K562 (cell line): Measurements from ENCODE around the gene R3HDM1. TPM values are rescaled to one million over a fixed set of nuclear protein-coding genes. Genes with fewer than 3 reads are reported as not detected.

Experiments used
- ATAC-seq: fragments of 200-7000 bp; cut with Tn5 transposase; 3 replicates; pipeline ENCODE4 v1.9.1; 2020; ENCODE audit warnings: moderate library complexity
- BruUV-seq: library from RNA; stranded (reverse); fragments of 400-500 nt; replicated peaks from 2 replicates; lab custom pipeline; 2021; lab: Mats Ljungman, UMichigan
- CTCF ChIA-PET: fragments of 300-600 bp; formaldehyde crosslinking; extraction: SDS; loops from one replicate; lab custom pipeline; 2021; ENCODE audit warnings: low intra/inter-chr PET ratio; lab: Yijun Ruan, JAX
- POLR2A ChIA-PET: fragments of 300-600, 350-650 bp; sonication (Branson Sonifier 250); formaldehyde crosslinking; extraction: SDS; loops from one replicate; lab custom pipeline; 2021; ENCODE audit warnings: antibody characterized with exemption, inconsistent platforms; lab: Yijun Ruan, JAX
- DNase-seq, 4 experiments: peaks; one replicate each; pipeline versions ENCODE4 v3.0.0 to v3.0.0-alpha.2; 2011 to 2018; ENCODE audit warnings: low spot score in 3 of 4, mixed read lengths in 3 of 4; ENCODE audit errors: extremely low read depth in 1 of 4
- FAIRE-seq: peaks from 2 replicates; lab custom pipeline; 2011; peaks lifted over from hg19 to GRCh38; lab: Jason Lieb, UNC
- H2AFZ ChIP-seq: 2 replicates; pipeline ENCODE4 v1.6.0; 2011; ENCODE audit warnings: low read depth, low read length, control low read depth, inconsistent platforms
- H3K27ac ChIP-seq: fragments of 200-600 bp; 3 replicates; pipeline ENCODE4 v1.8.0; 2011; ENCODE audit warnings: low read depth, mild to moderate bottlenecking, control low read depth, inconsistent platforms, low read length, moderate library complexity, mixed read lengths; ENCODE audit errors: extremely low read depth
- H3K27me3 ChIP-seq, 2 experiments: fragments of 300-600 bp in 1 of 2; 2 replicates in 1 of 2; 3 replicates in 1 of 2; pipeline versions ENCODE4 v1.6.0 to v1.8.0; 2011; ENCODE audit warnings: inconsistent platforms in 2 of 2, low read length in 2 of 2, mild to moderate bottlenecking in 1 of 2, mixed read lengths in 1 of 2, moderate library complexity in 1 of 2; ENCODE audit not compliant: control insufficient read depth in 2 of 2, insufficient read depth in 2 of 2
- H3K36me3 ChIP-seq: fragments of 300-600 bp; 3 replicates; pipeline ENCODE4 v1.8.0; 2011; ENCODE audit warnings: mild to moderate bottlenecking, low read length, inconsistent platforms; ENCODE audit not compliant: control insufficient read depth, insufficient read depth
- H3K4me1 ChIP-seq, 2 experiments: fragments of 200-600 bp in 1 of 2; replicated peaks in 1 of 2; 2 replicates in 1 of 2; 3 replicates in 1 of 2; pipeline versions ENCODE4 v1.5.1 to v1.8.0; 2011; ENCODE audit warnings: inconsistent platforms in 2 of 2, low read length in 2 of 2, mild to moderate bottlenecking in 1 of 2, mixed read lengths in 1 of 2, moderate library complexity in 1 of 2; ENCODE audit not compliant: control insufficient read depth in 2 of 2, insufficient read depth in 2 of 2
- H3K4me2 ChIP-seq: 2 replicates; pipeline ENCODE4 v1.6.1; 2011; ENCODE audit warnings: low read length, control low read depth, inconsistent platforms, mixed read lengths; ENCODE audit not compliant: insufficient read depth
- H3K4me3 ChIP-seq: fragments of 200-600 bp; sonication (generic), shearing (Covaris generic); 2 replicates; pipeline ENCODE4 v1.5.1; 2016; ENCODE audit warnings: control low read depth, inconsistent platforms
- H3K79me2 ChIP-seq: fragments of 200-600 bp; 3 replicates; pipeline ENCODE4 v1.8.0; 2011; ENCODE audit warnings: low read length, inconsistent platforms; ENCODE audit not compliant: control insufficient read depth, insufficient read depth
- H3K9ac ChIP-seq, 2 experiments: 2 replicates each; pipeline versions ENCODE4 v1.6.0 to v1.6.1; 2011; ENCODE audit warnings: low read depth in 2 of 2, low read length in 2 of 2, control low read depth in 1 of 2, inconsistent platforms in 1 of 2, mild to moderate bottlenecking in 1 of 2, mixed read lengths in 1 of 2; ENCODE audit not compliant: insufficient read depth in 1 of 2
- H3K9me1 ChIP-seq: one replicate; pipeline ENCODE4 v1.6.0; 2011; ENCODE audit warnings: inconsistent platforms, mild to moderate bottlenecking, low read length, moderate library complexity; ENCODE audit not compliant: control insufficient read depth, insufficient read depth
- H3K9me3 ChIP-seq: replicated peaks from 2 replicates; pipeline ENCODE4 v1.5.1; 2011; ENCODE audit warnings: low read depth, low read length, inconsistent platforms; ENCODE audit not compliant: control insufficient read depth, insufficient read depth
- H4K20me1 ChIP-seq: replicated peaks from 2 replicates; pipeline ENCODE4 v1.6.1; 2011; ENCODE audit warnings: low read length, inconsistent platforms, mixed read lengths; ENCODE audit not compliant: control insufficient read depth, insufficient read depth
- ARID2 ChIP-seq: fragments of 450-650 bp; IDR thresholded peaks from 2 replicates; pipeline ENCODE4 v1.6.1; 2017; ENCODE audit warnings: antibody characterized with exemption, mild to moderate bottlenecking
- HDAC6 ChIP-seq: IDR thresholded peaks from 2 replicates; pipeline ENCODE4 v1.6.1; 2012; ENCODE audit warnings: low read depth, mild to moderate bottlenecking, control low read depth, inconsistent platforms, low read length, moderate library complexity
- POLR2A ChIP-seq: fragments of 450-650 bp; conservative IDR thresholded peaks from 2 replicates; pipeline ENCODE4 v1.6.1; 2016
- POU5F1 ChIP-seq: fragments of 150-350 bp; IDR thresholded peaks from 2 replicates; pipeline ENCODE4 v1.6.1; 2014; ENCODE audit warnings: borderline replicate concordance, low read length, low read depth, mild to moderate bottlenecking; ENCODE audit not compliant: partially characterized antibody
- SMARCC2 ChIP-seq: fragments of 450-650 bp; IDR thresholded peaks from 2 replicates; pipeline ENCODE4 v1.6.1; 2017; ENCODE audit warnings: antibody characterized with exemption, moderate library complexity, mild to moderate bottlenecking, low read depth
- ZBTB33 ChIP-seq: sonication (generic); formaldehyde crosslinking; IDR thresholded peaks from 2 replicates; pipeline ENCODE4 v1.8.1; 2023; ENCODE audit warnings: mild to moderate bottlenecking, missing genetic modification reagents
- WGBS: fragments of 100-300 bp; shearing (Covaris generic); methylation state at CpG from one replicate; pipeline ENCODE4 v1.1.6; 2016; ENCODE audit warnings: low coverage, mixed read lengths; ENCODE audit not compliant: insufficient coverage; ENCODE audit errors: missing lambda C conversion rate; 5-methylcytosine and 5-hydroxymethylcytosine counted together
- in situ Hi-C: fragments of 300-500 bp; cut with MboI; formaldehyde crosslinking; loops from 4 replicates; pipeline ENCODE4 v1.15.0; 2018; ENCODE audit warnings: inconsistent platforms, mixed read lengths
- intact Hi-C: fragments of 100-400 bp; cut with micrococcal nuclease; formaldehyde crosslinking; loops from 2 replicates; pipeline ENCODE4 v1.14.2; 2022
- polyA plus RNA-seq, 8 experiments: library from polyadenylated mRNA; depleted of rRNA in 4 of 8; stranded (reverse) in 5 of 8; unstranded in 3 of 8; fragments of >200 nt; fragmentation: Nextera tagmentation in 2 of 8; fragmentation: Illumina TruSeq in 1 of 8; extraction: Ambion mirVana in 2 of 8; extraction: Trizol in 1 of 8; gene quantifications; 2 replicates each; pipeline versions ENCODE4 v1.2.1 to v1.2.3, GENCODE V29; 2011 to 2014; ENCODE audit warnings: inconsistent platforms in 1 of 8, missing spikeins in 1 of 8
- total RNA-seq, 7 experiments: library from RNA; depleted of rRNA in 6 of 7; stranded (reverse); fragments of >200 nt in 6 of 7; fragmentation: Illumina TruSeq in 2 of 7; extraction: Trizol in 2 of 7; gene quantifications; 2 replicates each; pipeline versions ENCODE4 v1.2.1 to v1.2.3, GENCODE V29; 2011 to 2021; ENCODE audit warnings: low replicate concordance in 1 of 7

Gene R3HDM1
- total and polyA plus RNA-seq, 9 of the 15 experiments (the other 6 are each of a cell fraction or from before 2014, with no cell fraction given) = 12.4 to 89.4 (median 31.0) TPM

GRCh38 chr2:135633582-135633981 is 102.3 kb downstream of the R3HDM1 start:
- BruUV-seq = no TSS peak
- Histone ChIP-seq H3K9me1 (no peaks in the 10 kb centered on the region), H3K4me1 (no peaks in the 10 kb centered on the region), H3K9me3 (no peaks in the 10 kb centered on the region), H3K27me3 (no peaks in the 10 kb centered on the region), H3K36me3 (peaks cover 48% of the 10 kb centered on the region), H3K79me2 (no peaks in the 10 kb centered on the region), H3K4me3 (no peak overlapping the region), H3K4me2 (no peak overlapping the region), H4K20me1 (no peaks in the 10 kb centered on the region), H2AFZ (no peak overlapping the region), H3K9ac (no peak overlapping the region), H3K27ac (no peak overlapping the region)
- peak; percentile 41; the same call in 1 of the 2 replicates for TF ChIP-seq ZBTB33 (CRISPR knock-in tag)
- TF ChIP-seq POLR2A = no peak
- intact Hi-C loops = no loop called here
- ChIA-PET CTCF (no interaction called here), POLR2A (no interaction called here)
- 94% methylated on average over 4 of the region's 4 CpGs for WGBS
- DNase-seq (no peak), ATAC-seq (no peak), FAIRE-seq (no peak)
- in situ Hi-C loops = no loop called here

- ChIA-PET CTCF (no interaction called here), POLR2A (interaction anchor here (0.5 kb wide), 1 partner anchor 233 kb away, joined by 4 read pairs; no protein-coding TSS in a partner anchor)
- intact Hi-C loops (no loop called here), in situ Hi-C loops (no loop called here)
- H2AFZ ChIP-seq = no peak overlapping the region
- H4K20me1 ChIP-seq = no peaks in the 10 kb centered on the region
- peaks cover 60% of the 10 kb centered on the region for H3K36me3 ChIP-seq
- no peaks in the 10 kb centered on the region for H3K9me3 ChIP-seq
- BruUV-seq = no TSS peak
- H3K4me3 ChIP-seq = no peak overlapping the region
- no peaks in the 10 kb centered on the region for H3K27me3 ChIP-seq
- 92% methylated on average over 6 of the region's 6 CpGs for WGBS
- ATAC-seq = no peak
- H3K79me2 ChIP-seq = no peaks in the 10 kb centered on the region
- no peak for DNase-seq
- TF ChIP-seq ARID2 = no peak
- no peak for TF ChIP-seq POU5F1
- no peak for TF ChIP-seq SMARCC2
- no peak for TF ChIP-seq HDAC6
- no peak overlapping the region for H3K9ac ChIP-seq
- H3K4me2 ChIP-seq = no peak overlapping the region
- H3K9me1 ChIP-seq = no peaks in the 10 kb centered on the region
- H3K27ac ChIP-seq = no peak overlapping the region
- FAIRE-seq = no peak
- no peaks in the 10 kb centered on the region for H3K4me1 ChIP-seq
These were observed 104.0 kb downstream of the R3HDM1 start for GRCh38 chr2:135635212-135635835.
